Esophagus muscularis mucosa (tissue), 4 donors: Measurements from ENCODE around the gene C12orf60.

Experiments used
- CTCF ChIP-seq, 3 experiments: fragments of 200-600 bp in 2 of 3; fragments of 450-650 bp in 1 of 3; sonication (generic) in 2 of 3; IDR thresholded peaks; one replicate each; pipeline ENCODE4 v1.5.1; 2017 to 2019; ENCODE audit warnings: antibody characterized with exemption in 3 of 3, mild to moderate bottlenecking in 2 of 3, moderate library complexity in 1 of 3
- EP300 ChIP-seq: sonication (generic); formaldehyde crosslinking; IDR thresholded peaks from one replicate; pipeline ENCODE4 v1.6.1; 2017; ENCODE audit warnings: antibody characterized with exemption
- POLR2A ChIP-seq: fragments of 450-650 bp; IDR thresholded peaks from one replicate; pipeline ENCODE4 v1.6.1; 2017; ENCODE audit warnings: antibody characterized with exemption, moderate library complexity, mild to moderate bottlenecking, low read depth

- TF ChIP-seq POLR2A (no peak), CTCF (IDR thresholded peaks at IDR 0.05) (no peak), EP300 (no peak)
These were observed 30.5 kb upstream of the C12orf60 start for GRCh38 chr12:14772946-14773345.
